HCT116 (cell line): ENCODE measurements around the gene CALN1. TPM values are rescaled to one million over a fixed set of nuclear protein-coding genes. Genes with fewer than 3 reads are reported as not detected.

ENCODE experiments used
- ATAC-seq: fragments of 200-7000 bp; cut with Tn5 transposase; 2 replicates; pipeline ENCODE4 v1.9.1; 2020; ENCODE audit warnings: mild to moderate bottlenecking, moderate library complexity
- BruUV-seq: library from RNA; stranded (reverse); fragments of 400-500 nt; replicated peaks from 2 replicates; lab custom pipeline; 2021; lab: Mats Ljungman, UMichigan
- CTCF ChIA-PET: fragments of 300-600 bp; sonication (Branson Sonifier 250); formaldehyde crosslinking; loops from one replicate; lab custom pipeline; 2021; ENCODE audit warnings: antibody characterized with exemption; lab: Charles Lee
- POLR2A ChIA-PET: fragments of 300-600, 350-600 bp; sonication (Branson Sonifier 250); formaldehyde crosslinking; loops from one replicate; lab custom pipeline; 2021; ENCODE audit warnings: antibody characterized with exemption; lab: Charles Lee
- RAD21 ChIA-PET, 2 experiments: fragments of 300-600 bp; sonication (Branson Sonifier 250); formaldehyde crosslinking; loops; one replicate each; lab custom pipeline; 2023; ENCODE audit warnings: low total read pairs in 2 of 2; ENCODE audit not compliant: uncharacterized antibody in 2 of 2, unreplicated experiment in 2 of 2, low non-redundant PET in 1 of 2; lab: Charles Lee
- DNase-seq: peaks from one replicate; pipeline ENCODE4 v3.0.0-alpha.2; 2010; ENCODE audit warnings: low read depth, low spot score
- H2AFZ ChIP-seq: fragments of 200-600 bp; shearing (Covaris generic), sonication (generic); 2 replicates; pipeline ENCODE4 v1.6.1; 2017; ENCODE audit warnings: low read depth, mixed run types, mixed read lengths, antibody characterized with exemption, low read length; ENCODE audit not compliant: poor library complexity, severe bottlenecking
- H3K27ac ChIP-seq: 2 replicates; pipeline ENCODE4 v1.5.1; 2012; ENCODE audit warnings: low read depth, low read length
- H3K27me3 ChIP-seq: fragments of 200-600 bp; sonication (generic); 2 replicates; pipeline ENCODE4 v1.6.1; 2016; ENCODE audit warnings: mixed run types, low read length, mixed read lengths; ENCODE audit not compliant: insufficient read depth
- H3K36me3 ChIP-seq, 2 experiments: fragments of 200-500 bp in 1 of 2; fragments of 200-600 bp in 1 of 2; sonication (Bioruptor generic) in 1 of 2; sonication (generic) in 1 of 2; 2 replicates each; pipeline versions ENCODE4 v1.5.1 to v1.6.1; 2014 to 2016; ENCODE audit warnings: low read length in 2 of 2, inconsistent platforms in 1 of 2, mixed read lengths in 1 of 2, mixed run types in 1 of 2; ENCODE audit not compliant: insufficient read depth in 2 of 2, control insufficient read depth in 1 of 2
- H3K4me1 ChIP-seq, 2 experiments: fragments of 200-600 bp in 1 of 2; sonication (generic) in 1 of 2; 2 replicates each; pipeline versions ENCODE4 v1.5.1 to v1.6.1; 2012 to 2017; ENCODE audit warnings: low read length in 2 of 2, inconsistent platforms in 1 of 2, mild to moderate bottlenecking in 1 of 2, mixed read lengths in 1 of 2, mixed run types in 1 of 2, moderate library complexity in 1 of 2; ENCODE audit not compliant: insufficient read depth in 2 of 2, control insufficient read depth in 1 of 2
- H3K4me2 ChIP-seq: fragments of 200-600 bp; sonication (generic); 2 replicates; pipeline ENCODE4 v1.6.1; 2017; ENCODE audit warnings: mixed run types, low read length, mixed read lengths
- H3K4me3 ChIP-seq, 2 experiments: fragments of 200-600 bp in 1 of 2; sonication (generic) in 1 of 2; replicated peaks in 1 of 2; 2 replicates each; pipeline ENCODE4 v1.5.1; 2011 to 2016; ENCODE audit warnings: low read length in 2 of 2, control low read depth in 1 of 2, low read depth in 1 of 2, mild to moderate bottlenecking in 1 of 2, mixed read lengths in 1 of 2, mixed run types in 1 of 2
- H3K79me2 ChIP-seq: fragments of 200-600 bp; sonication (generic); 2 replicates; pipeline ENCODE4 v1.6.1; 2017; ENCODE audit warnings: mild to moderate bottlenecking, mixed run types, low read length, moderate library complexity, mixed read lengths; ENCODE audit not compliant: insufficient read depth
- H3K9ac ChIP-seq: fragments of 200-600 bp; sonication (generic); 2 replicates; pipeline ENCODE4 v1.6.1; 2016; ENCODE audit warnings: low read length, mixed read lengths
- H3K9me2 ChIP-seq: fragments of 200-600 bp; sonication (generic), shearing (Covaris generic); 2 replicates; pipeline ENCODE4 v1.6.1; 2017; ENCODE audit warnings: mixed run types, mild to moderate bottlenecking, moderate library complexity; ENCODE audit not compliant: insufficient read depth
- H3K9me3 ChIP-seq, 2 experiments: fragments of 200-500 bp in 1 of 2; fragments of 200-600 bp in 1 of 2; sonication (Bioruptor generic) in 1 of 2; sonication (generic) in 1 of 2; 2 replicates each; pipeline ENCODE4 v1.6.1; 2014 to 2017; ENCODE audit warnings: low read length in 2 of 2, mixed read lengths in 2 of 2, inconsistent platforms in 1 of 2, low read depth in 1 of 2, mild to moderate bottlenecking in 1 of 2, mixed run types in 1 of 2, moderate library complexity in 1 of 2; ENCODE audit not compliant: control insufficient read depth in 1 of 2, insufficient read depth in 1 of 2
- H4K20me1 ChIP-seq: fragments of 200-600 bp; sonication (generic), shearing (Covaris generic); 2 replicates; pipeline ENCODE4 v1.6.1; 2017; ENCODE audit warnings: mixed run types, mild to moderate bottlenecking, moderate library complexity; ENCODE audit not compliant: insufficient read depth
- CEBPB ChIP-seq: IDR thresholded peaks from 2 replicates; pipeline ENCODE4 v1.6.1; 2012; ENCODE audit warnings: low read depth
- ELF1 ChIP-seq: IDR thresholded peaks from 2 replicates; pipeline ENCODE4 v1.6.1; 2012; ENCODE audit warnings: low read depth, borderline replicate concordance
- EZH2 ChIP-seq: fragments of 200-600 bp; sonication (generic); IDR thresholded peaks from 2 replicates; pipeline ENCODE4 v1.6.1; 2017; ENCODE audit warnings: antibody characterized with exemption, mixed run types
- EZH2phosphoT487 ChIP-seq: fragments of 200-600 bp; IDR thresholded peaks from 2 replicates; pipeline ENCODE4 v1.6.1; 2018; ENCODE audit warnings: antibody characterized with exemption, borderline replicate concordance
- FOSL1 ChIP-seq: IDR thresholded peaks from 2 replicates; pipeline ENCODE4 v1.6.1; 2012; ENCODE audit warnings: low read depth
- JUND ChIP-seq: IDR thresholded peaks from 2 replicates; pipeline ENCODE4 v1.6.1; 2012
- MAX ChIP-seq: IDR thresholded peaks from 2 replicates; pipeline ENCODE4 v1.6.1; 2012
- POLR2A ChIP-seq: IDR thresholded peaks from 2 replicates; pipeline ENCODE4 v1.7.0; 2011; ENCODE audit warnings: borderline replicate concordance; ENCODE audit not compliant: insufficient read depth, insufficient read length; ENCODE audit errors: extremely low read depth
- POLR2AphosphoS5 ChIP-seq: IDR thresholded peaks from 2 replicates; pipeline ENCODE4 v1.6.1; 2011; ENCODE audit warnings: mild to moderate bottlenecking, low read depth, low read length, moderate library complexity
- REST ChIP-seq: IDR thresholded peaks from 2 replicates; pipeline ENCODE4 v1.6.1; 2012; ENCODE audit warnings: low read depth
- SIN3A ChIP-seq: IDR thresholded peaks from 2 replicates; pipeline ENCODE4 v1.6.1; 2012; ENCODE audit warnings: low read depth
- SRF ChIP-seq: IDR thresholded peaks from 2 replicates; pipeline ENCODE4 v1.6.1; 2012; ENCODE audit warnings: low read depth
- TCF7L2 ChIP-seq: IDR thresholded peaks from 2 replicates; pipeline ENCODE4 v1.7.0; 2011; ENCODE audit warnings: borderline replicate concordance, inconsistent platforms; ENCODE audit not compliant: insufficient read depth, insufficient read length; ENCODE audit errors: extremely low read depth
- ZFX ChIP-seq: fragments of 450-650 bp; IDR thresholded peaks from 2 replicates; pipeline ENCODE4 v1.6.1; 2017
- ZNF274 ChIP-seq: fragments of 200-500 bp; sonication (Bioruptor generic); IDR thresholded peaks from 2 replicates; pipeline ENCODE4 v1.6.1; 2014; ENCODE audit warnings: mild to moderate bottlenecking, low read depth, low read length, inconsistent platforms
- intact Hi-C: fragments of 100-400 bp; cut with micrococcal nuclease; formaldehyde crosslinking; loops from 2 replicates; pipeline ENCODE4 v1.10.0; 2022
- total RNA-seq: library from RNA; stranded (reverse); gene quantifications from one replicate; pipeline ENCODE4 v1.2.1, GENCODE V29; 2021; ENCODE audit not compliant: unreplicated experiment

The CALN1 gene
- total RNA-seq, 1 experiment from 2014 or later: 0.17 TPM

- BruUV-seq: no TSS peak
- H3K4me2 ChIP-seq: no peak overlapping the region
- ChIA-PET CTCF (no interaction called here), RAD21 (no interaction called here), POLR2A (no interaction called here)
- H3K36me3 ChIP-seq: no peaks in the 10 kb centered on the region
- H3K9me2 ChIP-seq: no peaks in the 10 kb centered on the region
- DNase-seq (no peak), ATAC-seq (no peak)
- H3K9me3 ChIP-seq: peaks cover 0 to 4% of the 10 kb centered on the region in 2 experiments; a peak in 2 of 4 replicates
- intact Hi-C loops: no loop called here
- no peak overlapping the region for H2AFZ ChIP-seq
- no peaks in the 10 kb centered on the region for H3K27me3 ChIP-seq
- TF ChIP-seq REST: no peak
- no peak for TF ChIP-seq JUND
- TF ChIP-seq EZH2phosphoT487: no peak
- no peak for TF ChIP-seq EZH2
- TF ChIP-seq MAX: no peak
- H3K79me2 ChIP-seq: no peaks in the 10 kb centered on the region
- H3K4me1 ChIP-seq: no peaks in the 10 kb centered on the region
- no peak overlapping the region for H3K4me3 ChIP-seq
- no peaks in the 10 kb centered on the region for H4K20me1 ChIP-seq
- no peak overlapping the region for H3K27ac ChIP-seq
- no peak overlapping the region for H3K9ac ChIP-seq
Observed at GRCh38 chr7:71987200-71987767, 424.9 kb downstream of the CALN1 start.

- ATAC-seq (no peak), DNase-seq (no peak)
- CTCF ChIA-PET: no interaction called here
- no peaks in the 10 kb centered on the region for H3K36me3 ChIP-seq
- BruUV-seq: no TSS peak
- TF ChIP-seq ZFX: no peak
- no peak for TF ChIP-seq FOSL1
- TF ChIP-seq EZH2phosphoT487: no peak
- TF ChIP-seq SIN3A: no peak
- no peak for TF ChIP-seq CEBPB
- TF ChIP-seq TCF7L2: no peak
- TF ChIP-seq EZH2: no peak
- TF ChIP-seq ZNF274: no peak
- no peak for TF ChIP-seq SRF
- TF ChIP-seq POLR2AphosphoS5: no peak
- TF ChIP-seq POLR2A: no peak
- TF ChIP-seq ELF1: no peak
- no peak for TF ChIP-seq JUND
- TF ChIP-seq, all 23 proteins: peak for 0
- no peaks in the 10 kb centered on the region for H3K4me1 ChIP-seq
- H3K9ac ChIP-seq: no peak overlapping the region
- no peaks in the 10 kb centered on the region for H3K9me2 ChIP-seq
- no peak overlapping the region for H3K4me2 ChIP-seq
- no peak overlapping the region for H3K27ac ChIP-seq
- RAD21 ChIA-PET: no interaction called here
- H4K20me1 ChIP-seq: no peaks in the 10 kb centered on the region
- H3K27me3 ChIP-seq: no peaks in the 10 kb centered on the region
- H3K4me3 ChIP-seq: no peak overlapping the region
- POLR2A ChIA-PET: no interaction called here
- no peaks in the 10 kb centered on the region for H3K79me2 ChIP-seq
- intact Hi-C loops: no loop called here
- H2AFZ ChIP-seq: no peak overlapping the region
- peaks cover 0 to 4% of the 10 kb centered on the region in 2 experiments; a peak in 2 of 4 replicates for H3K9me3 ChIP-seq
Observed at GRCh38 chr7:71984348-71984747, 427.8 kb downstream of the CALN1 start.
